ENCODE measurements around the gene CPOX.
A peak's percentile ranks its signal among the peaks of the same experiment; 100 is the strongest.

CPOX gene

DNA sequence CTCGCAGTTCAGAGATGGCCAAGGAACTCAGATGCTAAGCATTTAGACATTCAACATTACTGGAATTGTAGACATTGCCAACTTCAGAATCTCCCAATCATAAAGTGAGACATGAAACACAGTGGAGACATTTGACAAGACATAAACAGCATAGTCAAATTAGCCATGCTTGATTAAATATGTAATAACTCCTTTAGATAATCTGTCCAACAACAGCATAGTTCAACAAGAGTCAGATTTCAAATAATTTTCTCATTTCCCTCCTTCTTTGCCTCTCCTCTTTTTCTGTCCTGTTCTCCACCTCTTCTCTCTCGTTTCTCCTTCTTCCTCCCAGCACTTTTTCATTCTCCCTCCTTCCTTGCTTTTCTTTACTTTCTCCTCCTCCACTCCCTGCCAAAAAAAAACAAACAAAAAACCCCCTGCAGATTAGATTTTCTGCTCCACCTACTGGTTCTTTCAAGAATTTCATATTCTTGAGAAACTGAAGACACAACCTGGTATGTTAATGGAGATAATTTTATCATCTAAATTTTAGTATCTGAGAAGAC is 20.2 kb downstream of the CPOX start:
- TF ChIP-seq, protein P1, sequence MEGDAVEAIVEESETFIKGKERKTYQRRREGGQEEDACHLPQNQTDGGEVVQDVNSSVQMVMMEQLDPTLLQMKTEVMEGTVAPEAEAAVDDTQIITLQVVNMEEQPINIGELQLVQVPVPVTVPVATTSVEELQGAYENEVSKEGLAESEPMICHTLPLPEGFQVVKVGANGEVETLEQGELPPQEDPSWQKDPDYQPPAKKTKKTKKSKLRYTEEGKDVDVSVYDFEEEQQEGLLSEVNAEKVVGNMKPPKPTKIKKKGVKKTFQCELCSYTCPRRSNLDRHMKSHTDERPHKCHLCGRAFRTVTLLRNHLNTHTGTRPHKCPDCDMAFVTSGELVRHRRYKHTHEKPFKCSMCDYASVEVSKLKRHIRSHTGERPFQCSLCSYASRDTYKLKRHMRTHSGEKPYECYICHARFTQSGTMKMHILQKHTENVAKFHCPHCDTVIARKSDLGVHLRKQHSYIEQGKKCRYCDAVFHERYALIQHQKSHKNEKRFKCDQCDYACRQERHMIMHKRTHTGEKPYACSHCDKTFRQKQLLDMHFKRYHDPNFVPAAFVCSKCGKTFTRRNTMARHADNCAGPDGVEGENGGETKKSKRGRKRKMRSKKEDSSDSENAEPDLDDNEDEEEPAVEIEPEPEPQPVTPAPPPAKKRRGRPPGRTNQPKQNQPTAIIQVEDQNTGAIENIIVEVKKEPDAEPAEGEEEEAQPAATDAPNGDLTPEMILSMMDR (IDR thresholded peaks at IDR 0.05; ENCODE audit: insufficient read depth, low read depth, low read length, missing control alignments): peak; percentile 36
- DNase-seq (ENCODE audit: low read depth): peak; percentile 70
- peak overlapping the region; percentile 56 for H3K4me3 ChIP-seq (ENCODE audit: low read depth, low read length)

DNA sequence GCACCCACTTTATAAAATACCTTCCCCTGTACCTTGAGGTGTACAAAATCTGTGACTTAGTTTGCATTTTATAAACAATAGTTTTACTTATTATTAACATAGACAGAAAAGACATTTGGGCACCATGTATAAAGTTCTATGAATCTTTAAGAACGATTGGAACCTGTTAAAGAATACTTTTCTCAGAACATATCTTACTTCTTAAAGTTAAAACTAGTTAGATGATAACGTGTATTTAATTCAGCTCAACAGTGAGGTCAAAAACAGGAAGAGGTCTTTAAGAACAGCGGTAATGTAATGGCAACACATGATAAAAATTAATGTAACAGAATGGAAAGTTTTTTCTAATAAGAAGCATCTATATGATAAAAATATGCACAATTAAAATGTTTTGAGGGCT is 25.0 kb downstream of the CPOX start:
- no peak for DNase-seq (ENCODE audit: low read depth)
- no peak overlapping the region for H3K4me3 ChIP-seq (ENCODE audit: low read depth, low read length)
- TF ChIP-seq, protein P1 (IDR thresholded peaks at IDR 0.05; ENCODE audit: insufficient read depth, low read depth, low read length, missing control alignments): no peak

DNA sequence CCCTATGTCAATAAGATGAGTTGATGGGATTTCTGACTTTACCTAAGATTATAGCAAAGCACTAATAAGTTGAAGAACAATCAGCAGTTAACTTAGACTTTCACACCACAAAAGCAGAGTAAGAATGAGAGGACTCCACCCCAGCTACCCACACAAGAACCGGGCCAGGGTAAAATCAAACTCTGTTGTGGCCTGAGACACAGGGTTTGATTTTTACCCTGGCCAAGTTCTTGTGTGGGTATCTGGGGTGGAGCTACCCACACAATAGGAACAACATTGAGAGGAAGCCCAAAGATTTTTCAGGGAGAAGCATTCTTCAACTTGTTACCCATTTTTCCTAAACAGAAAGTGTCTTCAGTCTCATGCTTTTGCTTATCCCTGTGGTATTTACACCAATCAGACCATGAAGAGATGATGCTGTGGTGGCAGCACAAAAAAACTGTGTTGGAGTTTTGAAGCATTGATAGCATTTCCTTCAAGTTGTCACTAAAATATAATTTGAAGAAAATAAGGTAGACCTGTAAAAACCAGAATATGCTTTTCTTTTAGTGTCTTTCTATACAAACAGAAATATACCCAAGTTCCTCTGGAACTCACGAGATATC is 25.6 kb downstream of the CPOX start:
- DNase-seq (ENCODE audit: low read depth): peak; percentile 73
- peak overlapping the region; percentile 17 for H3K4me3 ChIP-seq (ENCODE audit: low read depth, low read length)
- TF ChIP-seq, protein P1 (IDR thresholded peaks at IDR 0.05; ENCODE audit: insufficient read depth, low read depth, low read length, missing control alignments): no peak

DNA sequence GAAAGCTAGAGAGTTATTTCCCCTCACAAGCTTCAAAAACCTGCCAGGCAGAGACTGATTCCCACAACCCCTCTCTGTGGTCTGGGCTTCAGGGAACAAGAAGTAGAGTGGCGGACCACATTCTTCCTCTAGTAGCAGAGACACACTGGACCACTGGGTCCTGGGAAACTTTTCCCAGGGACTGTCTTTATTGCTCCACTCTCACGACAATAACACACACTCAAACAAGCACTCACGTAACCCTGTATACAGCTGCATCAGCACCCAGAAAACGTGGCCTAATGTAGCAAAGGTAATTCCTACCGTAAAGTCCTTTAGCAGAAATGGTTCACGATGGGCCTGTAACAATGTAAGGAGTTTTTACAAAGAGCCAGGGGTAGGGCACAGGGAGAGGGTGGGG is 27.6 kb downstream of the CPOX start:
- TF ChIP-seq, protein P1 (IDR thresholded peaks at IDR 0.05; ENCODE audit: insufficient read depth, low read depth, low read length, missing control alignments): no peak
- peak overlapping the region; percentile 45 for H3K4me3 ChIP-seq (ENCODE audit: low read depth, low read length)
- DNase-seq (ENCODE audit: low read depth): peak; percentile 86

DNA sequence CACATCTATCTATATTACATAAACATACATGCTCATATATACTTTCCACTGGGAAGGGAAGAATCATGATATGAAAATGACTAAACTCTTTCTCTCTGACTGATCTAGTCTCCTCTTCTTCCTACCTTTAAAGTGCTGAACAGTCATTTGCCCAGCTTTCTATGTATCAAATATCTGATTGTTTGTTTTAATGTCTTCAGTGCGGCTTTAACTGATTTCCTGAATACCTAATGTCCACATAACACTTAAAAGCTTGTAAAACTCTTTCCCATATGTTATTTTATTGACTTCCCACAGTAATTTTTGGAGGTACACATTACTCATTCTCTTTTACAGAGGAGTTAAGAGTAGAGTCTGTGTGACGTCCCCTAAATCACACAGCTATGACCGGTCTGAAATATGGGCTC is 28.2 kb downstream of the CPOX start:
- DNase-seq (ENCODE audit: low read depth): peak; percentile 71
- peak overlapping the region; percentile 45 for H3K4me3 ChIP-seq (ENCODE audit: low read depth, low read length)
- TF ChIP-seq, protein P1 (IDR thresholded peaks at IDR 0.05; ENCODE audit: insufficient read depth, low read depth, low read length, missing control alignments): no peak

DNA sequence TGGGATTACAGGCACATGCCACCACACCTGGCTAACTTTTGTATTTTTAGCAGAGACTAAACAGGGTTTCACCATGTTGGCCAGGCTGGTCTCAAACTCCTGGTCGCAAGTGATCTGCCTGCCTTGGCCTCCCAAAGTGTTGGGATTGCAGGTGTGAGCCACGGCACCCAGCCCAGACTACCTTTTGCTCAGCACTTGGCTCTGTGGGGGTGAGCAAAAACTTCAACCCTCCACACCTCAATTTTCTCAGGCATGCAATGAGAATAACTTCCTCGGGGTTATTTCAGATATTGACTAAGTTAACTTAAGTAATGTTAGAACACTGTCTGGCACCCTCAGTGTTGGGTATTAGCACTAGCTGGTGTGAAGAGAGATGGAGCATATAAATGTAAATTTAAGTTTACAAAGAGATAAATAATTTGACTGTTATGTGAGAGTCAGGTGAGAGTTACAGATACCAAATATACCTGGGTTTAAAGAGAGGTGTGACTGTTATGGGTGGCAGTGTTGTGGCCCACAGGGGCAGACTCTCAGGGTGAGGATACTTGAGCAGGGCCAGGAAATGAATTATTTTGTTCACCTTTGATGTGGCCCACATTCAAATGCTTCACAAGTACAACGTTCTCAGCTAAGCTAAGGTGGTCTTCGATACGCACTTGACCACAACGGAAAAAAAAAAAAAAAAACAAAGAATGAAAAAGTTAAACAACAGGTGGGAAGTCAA is 29.0 kb downstream of the CPOX start:
- TF ChIP-seq, protein P1 (IDR thresholded peaks at IDR 0.05; ENCODE audit: insufficient read depth, low read depth, low read length, missing control alignments): no peak
- peak; percentile 89 for DNase-seq (ENCODE audit: low read depth)
- H3K4me3 ChIP-seq (ENCODE audit: low read depth, low read length): peak overlapping the region; percentile 45
